Measurements from ENCODE around the gene LSM7.

- TF ChIP-seq CTCF (IDR thresholded peaks at IDR 0.05) = no peak
- TF ChIP-seq POLR2A (IDR thresholded peaks at IDR 0.05) = no peak
Observed at GRCh38 chr19:2320049-2320448, 8.3 kb downstream of the LSM7 start.
